ENCODE measurements around the gene WNT5B.
"Not testable (repeated sequence)": the region's sequence is repeated elsewhere in the genome, so short reads cannot be mapped to it uniquely, and the experiment has no call there.

Gene WNT5B

DNA sequence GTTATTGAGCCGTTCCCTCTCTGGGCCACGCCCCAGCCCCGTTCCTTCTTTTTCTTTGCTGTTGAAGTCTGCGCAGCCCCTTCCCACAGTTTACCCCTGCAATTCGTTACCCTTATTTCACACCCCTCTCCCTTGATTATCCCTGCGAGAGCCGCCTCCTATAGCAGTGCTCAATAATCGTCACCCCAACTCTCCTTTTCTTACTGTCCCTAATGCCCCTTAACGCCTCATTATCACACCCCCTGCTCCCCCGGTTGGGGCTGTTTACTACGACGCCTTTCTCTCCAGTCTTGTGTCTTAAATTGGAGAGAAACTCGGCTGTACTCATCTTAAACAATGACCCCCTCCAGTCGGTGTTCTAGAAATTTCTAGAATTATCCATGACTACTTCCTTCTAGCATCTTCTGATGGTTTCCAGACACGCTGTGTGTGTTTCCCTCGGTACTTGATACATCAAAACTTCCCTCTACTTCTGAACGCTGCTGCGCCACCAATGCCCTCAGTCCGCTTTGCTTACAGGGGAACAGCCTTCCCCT lies 33.9 kb upstream of the WNT5B start:
- DNase-seq = no peak
- in situ Hi-C loops (cut with HindIII; ENCODE audit: low pct_ligation_motif_present, low pct_unique_long_range_greater_than_20kb, low sequenced_read_pairs) = no loop called here

GRCh38 chr12:1595690-1596347 lies 33.2 kb upstream of the WNT5B start:
- DNase-seq = no peak
- in situ Hi-C loops (cut with HindIII; ENCODE audit: low pct_ligation_motif_present, low pct_unique_long_range_greater_than_20kb, low sequenced_read_pairs) = no loop called here

GRCh38 chr12:1598757-1599156 lies 30.3 kb upstream of the WNT5B start:
- no peak for DNase-seq
- in situ Hi-C loops (cut with HindIII; ENCODE audit: low pct_ligation_motif_present, low pct_unique_long_range_greater_than_20kb, low sequenced_read_pairs) = no loop called here

DNA sequence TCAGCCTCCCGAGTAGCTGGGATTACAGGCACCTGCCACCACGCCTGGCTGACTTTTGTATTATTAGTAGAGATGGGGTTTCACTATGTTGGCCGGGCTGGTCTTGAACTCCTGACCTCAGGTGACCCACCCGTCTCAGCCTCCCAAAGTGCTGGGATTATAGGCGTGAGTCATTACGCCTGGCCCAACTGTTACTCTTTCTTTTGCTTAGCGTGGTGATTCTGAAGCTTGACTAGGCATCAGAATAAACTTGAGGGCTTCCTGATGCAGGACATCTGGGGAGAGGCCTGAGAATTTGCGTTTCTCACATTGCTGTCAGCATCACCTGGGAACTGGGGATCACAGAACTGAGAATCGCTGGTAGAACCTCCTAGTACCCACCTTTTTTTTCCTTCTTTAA lies 26.3 kb upstream of the WNT5B start:
- DNase-seq; in situ Hi-C loops (cut with HindIII; ENCODE audit: low pct_ligation_motif_present, low pct_unique_long_range_greater_than_20kb, low sequenced_read_pairs): not testable (repeated sequence)

DNA sequence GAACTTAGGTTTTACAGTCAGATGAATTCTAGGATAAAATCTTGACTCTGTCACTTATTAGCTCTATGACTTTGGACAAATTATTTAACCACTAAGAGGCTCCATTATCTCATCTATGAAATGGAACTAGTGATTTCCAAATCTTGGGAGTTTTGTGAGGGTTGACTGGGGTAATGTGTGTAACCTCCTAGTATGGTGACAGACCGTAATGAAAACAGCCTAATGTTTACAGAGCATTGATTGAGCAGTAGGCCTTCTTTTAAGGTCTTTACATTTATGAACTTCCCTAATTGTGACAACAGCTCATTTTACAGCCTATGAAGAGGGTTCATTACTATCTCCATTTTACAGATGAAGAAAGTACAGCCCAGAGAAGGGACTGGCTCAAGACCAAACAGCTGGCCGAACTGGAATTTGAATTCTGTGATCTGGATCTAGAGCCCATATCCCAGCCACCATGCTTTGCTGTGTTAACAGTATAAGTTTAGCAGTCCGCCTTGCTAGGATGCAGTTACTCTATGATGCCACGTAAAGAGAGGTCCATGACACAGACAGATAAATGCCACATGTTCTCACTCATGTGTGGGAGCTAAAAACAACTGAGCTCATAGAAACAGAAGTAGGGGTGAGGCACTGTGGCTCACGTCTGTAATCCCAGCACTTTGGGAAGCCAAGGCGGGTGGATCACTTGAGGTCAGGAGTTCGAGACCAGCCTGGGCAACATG lies 25.6 kb upstream of the WNT5B start:
- no peak for DNase-seq
- in situ Hi-C loops (cut with HindIII; ENCODE audit: low pct_ligation_motif_present, low pct_unique_long_range_greater_than_20kb, low sequenced_read_pairs) = no loop called here

DNA sequence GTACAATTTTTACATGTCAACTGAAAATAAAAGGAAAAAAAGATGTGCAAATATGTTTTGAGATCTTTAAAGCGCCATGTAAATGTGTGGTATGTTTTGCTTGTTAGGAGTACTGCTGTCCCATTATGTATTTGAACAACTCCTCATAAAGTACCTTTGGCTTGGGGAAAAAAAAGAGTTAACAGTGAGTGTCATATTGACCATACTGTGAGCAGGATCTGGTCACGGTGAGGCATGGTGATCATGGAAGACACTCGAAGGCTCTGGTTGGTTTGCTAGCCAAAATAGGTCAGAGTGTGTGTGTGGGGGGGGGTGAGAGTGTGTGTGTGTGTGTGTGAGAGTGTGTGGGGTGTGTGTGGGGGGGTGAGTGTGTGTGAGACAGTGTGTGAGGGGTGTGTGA lies 24.6 kb upstream of the WNT5B start:
- no peak for DNase-seq
- in situ Hi-C loops (cut with HindIII; ENCODE audit: low pct_ligation_motif_present, low pct_unique_long_range_greater_than_20kb, low sequenced_read_pairs) = no loop called here

GRCh38 chr12:1605129-1606020 lies 23.7 kb upstream of the WNT5B start:
- in situ Hi-C loops (cut with HindIII; ENCODE audit: low pct_ligation_motif_present, low pct_unique_long_range_greater_than_20kb, low sequenced_read_pairs) = no loop called here
- peak; percentile 93 for DNase-seq

GRCh38 chr12:1606021-1606622 lies 22.9 kb upstream of the WNT5B start:
- in situ Hi-C loops (cut with HindIII; ENCODE audit: low pct_ligation_motif_present, low pct_unique_long_range_greater_than_20kb, low sequenced_read_pairs) = no loop called here

GRCh38 chr12:1607940-1608712 lies 20.9 kb upstream of the WNT5B start:
- in situ Hi-C loops (cut with HindIII; ENCODE audit: low pct_ligation_motif_present, low pct_unique_long_range_greater_than_20kb, low sequenced_read_pairs) = no loop called here
- DNase-seq = peak; percentile 45

More at GRCh38 chr12:1606021-1606622, 22.9 kb upstream of the WNT5B start:
- peak; percentile 96 for DNase-seq

- no peak for DNase-seq
- in situ Hi-C loops (cut with HindIII; ENCODE audit: low pct_ligation_motif_present, low pct_unique_long_range_greater_than_20kb, low sequenced_read_pairs) = no loop called here
Measured at GRCh38 chr12:1608713-1609119, 20.3 kb upstream of the WNT5B start.

GRCh38 chr12:1610072-1610643 lies 18.9 kb upstream of the WNT5B start:
- DNase-seq = no peak
- in situ Hi-C loops (cut with HindIII; ENCODE audit: low pct_ligation_motif_present, low pct_unique_long_range_greater_than_20kb, low sequenced_read_pairs) = no loop called here

DNA sequence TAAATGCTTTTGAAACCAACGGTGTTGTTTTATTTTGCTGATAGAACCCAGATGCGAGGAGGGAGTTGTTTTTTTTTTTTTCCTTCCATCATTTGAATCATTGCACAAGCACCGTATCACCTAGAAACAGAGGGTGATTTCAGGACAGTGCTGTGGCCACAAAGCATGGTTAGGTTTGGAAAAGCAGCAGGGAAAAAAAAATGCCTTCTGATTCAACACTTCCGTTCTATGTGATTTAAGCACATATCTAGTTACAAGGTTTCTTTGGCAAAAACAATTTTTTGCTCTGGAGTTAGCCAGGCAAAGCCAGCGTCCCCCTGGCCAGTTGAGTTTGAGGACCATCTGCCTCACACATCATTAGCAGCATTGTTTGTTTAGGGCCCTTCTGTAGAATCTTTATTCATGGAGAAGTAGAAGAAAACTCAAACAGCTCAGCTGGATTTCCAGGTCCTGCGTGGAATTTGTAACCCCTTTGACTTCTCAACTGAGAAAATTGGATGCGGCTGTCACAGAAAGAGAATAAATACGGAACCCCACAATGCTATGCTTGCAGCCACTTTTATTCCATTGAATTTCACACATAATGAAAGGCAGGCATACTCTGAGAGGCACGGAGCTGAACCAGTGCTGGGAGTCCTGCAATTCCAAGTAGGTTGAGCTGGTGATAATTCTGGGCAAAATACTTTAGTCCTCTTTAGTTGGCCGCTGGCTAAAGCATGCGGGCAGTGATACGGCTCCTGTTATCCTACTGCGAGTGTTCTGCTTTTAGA lies 17.0 kb upstream of the WNT5B start:
- no peak for DNase-seq
- in situ Hi-C loops (cut with HindIII; ENCODE audit: low pct_ligation_motif_present, low pct_unique_long_range_greater_than_20kb, low sequenced_read_pairs) = no loop called here

DNA sequence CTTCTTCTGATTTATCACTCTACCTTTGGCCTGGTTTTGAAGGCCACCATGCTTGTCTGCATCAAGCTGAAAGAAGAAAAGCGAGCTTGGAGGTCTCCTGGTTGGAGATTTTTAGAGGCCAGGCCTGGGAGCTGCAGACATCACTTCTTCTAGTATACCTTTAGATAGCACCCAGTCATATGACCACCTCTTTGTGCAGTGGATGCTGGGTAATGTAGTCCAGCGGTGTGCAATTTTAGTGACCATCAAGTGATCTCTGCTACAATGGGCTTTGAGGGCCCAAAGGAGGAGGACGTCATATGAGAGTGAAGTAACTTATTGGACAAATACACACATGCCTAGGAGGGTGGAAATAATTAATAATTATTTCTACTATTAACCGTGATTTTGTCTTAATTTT lies 15.2 kb upstream of the WNT5B start:
- in situ Hi-C loops (cut with HindIII; ENCODE audit: low pct_ligation_motif_present, low pct_unique_long_range_greater_than_20kb, low sequenced_read_pairs) = no loop called here

DNA sequence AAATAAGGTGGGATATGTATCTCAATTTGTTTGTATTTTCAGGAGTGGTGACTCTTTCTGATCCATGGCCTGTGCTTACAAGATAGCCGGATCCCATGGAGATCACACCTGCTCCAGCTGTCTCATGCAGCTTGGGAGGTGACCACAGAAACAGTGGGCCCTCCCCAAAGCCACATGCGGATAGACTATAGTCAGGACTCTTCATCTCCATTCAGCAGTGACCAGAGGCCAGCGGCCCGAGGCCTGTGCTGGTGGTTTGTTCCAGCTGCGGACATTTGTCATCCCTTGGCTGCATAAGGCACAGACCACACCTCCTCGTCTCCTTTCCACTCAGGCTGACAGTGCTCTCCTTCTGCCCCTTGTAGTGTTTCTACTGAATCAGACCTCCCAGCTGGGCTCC lies 14.7 kb upstream of the WNT5B start:
- in situ Hi-C loops (cut with HindIII; ENCODE audit: low pct_ligation_motif_present, low pct_unique_long_range_greater_than_20kb, low sequenced_read_pairs) = no loop called here
- no peak for DNase-seq

More for the DNA sequence above, 15.2 kb upstream of the WNT5B start:
- no peak for DNase-seq

- no peak for DNase-seq
Measured at GRCh38 chr12:1616233-1617066, 12.6 kb upstream of the WNT5B start.

GRCh38 chr12:1618489-1618888 lies 10.5 kb upstream of the WNT5B start:
- in situ Hi-C loops (cut with HindIII; ENCODE audit: low pct_ligation_motif_present, low pct_unique_long_range_greater_than_20kb, low sequenced_read_pairs) = no loop called here
- DNase-seq = peak; percentile 63

More at GRCh38 chr12:1616233-1617066, 12.6 kb upstream of the WNT5B start:
- in situ Hi-C loops (cut with HindIII; ENCODE audit: low pct_ligation_motif_present, low pct_unique_long_range_greater_than_20kb, low sequenced_read_pairs) = no loop called here

All from ACHN (cell line).